Karpas-422 (cell line): ENCODE data around the gene MGAT2. TPM values are rescaled to one million over a fixed set of nuclear protein-coding genes. Genes with fewer than 3 reads are reported as not detected.

Experiments
- DNase-seq: peaks from one replicate; pipeline ENCODE4 v3.0.0-alpha.2; 2015
- H2AFZ ChIP-seq: fragments of 200-600 bp; sonication (generic); 2 replicates; pipeline ENCODE4 v1.6.1; 2014; ENCODE audit warnings: antibody characterized with exemption, low read length, mixed read lengths
- H3K27ac ChIP-seq: fragments of 200-600 bp; sonication (generic); 2 replicates; pipeline ENCODE4 v1.5.1; 2014; ENCODE audit warnings: mild to moderate bottlenecking, low read length, moderate library complexity
- H3K27me3 ChIP-seq: fragments of 200-600 bp; sonication (generic); 2 replicates; pipeline ENCODE4 v1.6.1; 2014; ENCODE audit warnings: low read length, mixed read lengths
- H3K36me3 ChIP-seq: fragments of 200-600 bp; sonication (generic); 2 replicates; pipeline ENCODE4 v1.6.1; 2014; ENCODE audit warnings: low read length, mixed read lengths; ENCODE audit not compliant: insufficient read depth
- H3K4me1 ChIP-seq: fragments of 200-600 bp; sonication (generic); 2 replicates; pipeline ENCODE4 v1.6.1; 2014; ENCODE audit warnings: mild to moderate bottlenecking, low read length, mixed read lengths
- H3K4me2 ChIP-seq: fragments of 200-600 bp; sonication (generic); 2 replicates; pipeline ENCODE4 v1.6.1; 2014; ENCODE audit warnings: low read length, low read depth, mild to moderate bottlenecking; ENCODE audit not compliant: poor library complexity, severe bottlenecking
- H3K4me3 ChIP-seq: fragments of 200-600 bp; sonication (generic); 2 replicates; pipeline ENCODE4 v1.5.1; 2014; ENCODE audit warnings: mild to moderate bottlenecking, antibody characterized with exemption, low read length, mixed read lengths
- H3K79me2 ChIP-seq: fragments of 200-600 bp; sonication (generic); 2 replicates; pipeline ENCODE4 v1.6.1; 2014; ENCODE audit warnings: mild to moderate bottlenecking, low read length, mixed read lengths
- H3K9ac ChIP-seq: fragments of 200-600 bp; sonication (generic); 2 replicates; pipeline ENCODE4 v1.6.0; 2014; ENCODE audit warnings: low read length
- H3K9me2 ChIP-seq: fragments of 200-600 bp; sonication (generic), shearing (Covaris generic); replicated peaks from 2 replicates; pipeline ENCODE4 v1.6.0; 2014; ENCODE audit warnings: mild to moderate bottlenecking, low read length, moderate library complexity; ENCODE audit not compliant: insufficient read depth
- H3K9me3 ChIP-seq: fragments of 300-700, 200-600 bp; sonication (generic); 2 replicates; pipeline ENCODE4 v1.6.1; 2014; ENCODE audit warnings: low read length, mixed read lengths
- H4K20me1 ChIP-seq: fragments of 200-600 bp; sonication (generic); 2 replicates; pipeline ENCODE4 v1.6.1; 2014; ENCODE audit warnings: mild to moderate bottlenecking, antibody characterized with exemption, low read length, low read depth; ENCODE audit not compliant: insufficient read depth
- total RNA-seq: library from RNA; depleted of rRNA; stranded (reverse); fragments of >200 nt; shearing (Covaris generic); gene quantifications from 2 replicates; pipeline ENCODE4 v1.2.3, GENCODE V29; 2014; ENCODE audit warnings: low replicate concordance

Gene MGAT2
- total RNA-seq, 1 experiment from 2014 or later, result 74.0 TPM

GRCh38 chr14:49634547-49635334 lies 14.1 kb downstream of the MGAT2 start, which contains the start of gene DNAAF2:
TSS of gene DNAAF2 (minus strand) at chr14:49635244. CDS start at chr14:49635149, 95 bp downstream.
- Histone ChIP-seq H3K4me2 (peak within 1 kb of the TSS; percentile 95), H2AFZ (peak within 1 kb of the TSS; percentile 47; the same call in 1 of the 2 replicates), H3K36me3 (peaks cover 44% of the 10 kb centered on the region), H3K9ac (peak within 1 kb of the TSS; percentile 97), H3K4me1 (peaks cover 38% of the 10 kb centered on the region), H3K9me3 (no peaks in the 10 kb centered on the region), H3K79me2 (peaks cover 96% of the 10 kb centered on the region), H4K20me1 (peaks cover 18% of the 10 kb centered on the region), H3K9me2 (no peaks in the 10 kb centered on the region), H3K27me3 (no peaks in the 10 kb centered on the region), H3K4me3 (peak within 1 kb of the TSS; percentile 88), H3K27ac (peak within 1 kb of the TSS; percentile 90)
- DNase-seq, result peak; percentile 88

- peak overlapping the region; percentile 95 for H3K4me2 ChIP-seq
- H3K4me1 ChIP-seq, result peaks cover 38% of the 10 kb centered on the region
- no peak overlapping the region for H3K9ac ChIP-seq
- H4K20me1 ChIP-seq, result peaks cover 24% of the 10 kb centered on the region
- H3K36me3 ChIP-seq, result peaks cover 39% of the 10 kb centered on the region
- no peaks in the 10 kb centered on the region for H3K9me2 ChIP-seq
- H3K27me3 ChIP-seq, result no peaks in the 10 kb centered on the region
- H3K4me3 ChIP-seq, result no peak overlapping the region; the same call in 1 of the 2 replicates
- no peak for DNase-seq
- no peak overlapping the region; the same call in 1 of the 2 replicates for H3K27ac ChIP-seq
- peaks cover 96% of the 10 kb centered on the region for H3K79me2 ChIP-seq
- H3K9me3 ChIP-seq, result no peaks in the 10 kb centered on the region
- no peak overlapping the region for H2AFZ ChIP-seq
Observed at GRCh38 chr14:49636866-49637265, 16.3 kb downstream of the MGAT2 start.

- peaks cover 32% of the 10 kb centered on the region for H3K4me1 ChIP-seq
- no peak overlapping the region for H2AFZ ChIP-seq
- no peak overlapping the region for H3K4me3 ChIP-seq
- peaks cover 96% of the 10 kb centered on the region for H3K79me2 ChIP-seq
- H3K27me3 ChIP-seq, result no peaks in the 10 kb centered on the region
- no peaks in the 10 kb centered on the region for H3K9me3 ChIP-seq
- H4K20me1 ChIP-seq, result peaks cover 24% of the 10 kb centered on the region
- H3K36me3 ChIP-seq, result peaks cover 35% of the 10 kb centered on the region
- no peak overlapping the region for H3K4me2 ChIP-seq
- DNase-seq, result no peak
- no peaks in the 10 kb centered on the region for H3K9me2 ChIP-seq
- H3K27ac ChIP-seq, result no peak overlapping the region
- H3K9ac ChIP-seq, result no peak overlapping the region
Observed at GRCh38 chr14:49637534-49638078, 17.0 kb downstream of the MGAT2 start.

GRCh38 chr14:49640540-49641417 lies 20.2 kb downstream of the MGAT2 start:
- no peaks in the 10 kb centered on the region for H3K9me3 ChIP-seq
- H3K9me2 ChIP-seq, result no peaks in the 10 kb centered on the region
- H3K27ac ChIP-seq, result no peak overlapping the region
- no peak overlapping the region for H2AFZ ChIP-seq
- H3K36me3 ChIP-seq, result peaks cover 43% of the 10 kb centered on the region
- no peak for DNase-seq
- H4K20me1 ChIP-seq, result peaks cover 19% of the 10 kb centered on the region
- H3K9ac ChIP-seq, result no peak overlapping the region
- H3K79me2 ChIP-seq, result peaks cover 77% of the 10 kb centered on the region
- H3K4me2 ChIP-seq, result no peak overlapping the region
- H3K27me3 ChIP-seq, result no peaks in the 10 kb centered on the region
- H3K4me1 ChIP-seq, result peaks cover 27% of the 10 kb centered on the region
- no peak overlapping the region for H3K4me3 ChIP-seq

- Histone ChIP-seq H3K9me2 (no peaks in the 10 kb centered on the region), H2AFZ (no peak overlapping the region), H3K4me2 (no peak overlapping the region), H3K9me3 (no peaks in the 10 kb centered on the region), H3K27ac (no peak overlapping the region), H3K4me3 (no peak overlapping the region), H3K27me3 (no peaks in the 10 kb centered on the region), H3K79me2 (peaks cover 70% of the 10 kb centered on the region), H3K4me1 (peaks cover 18% of the 10 kb centered on the region), H3K9ac (no peak overlapping the region), H3K36me3 (peaks cover 38% of the 10 kb centered on the region), H4K20me1 (peaks cover 12% of the 10 kb centered on the region)
- no peak for DNase-seq
Observed at GRCh38 chr14:49641697-49642129, 21.1 kb downstream of the MGAT2 start.

- peaks cover 36% of the 10 kb centered on the region; the same call in 1 of the 2 replicates for H3K36me3 ChIP-seq
- H3K4me2 ChIP-seq, result no peak overlapping the region
- H4K20me1 ChIP-seq, result 0 out of 2 replicates have a peak, but pooled peaks cover 9% of the 10 kb centered on the region
- no peak overlapping the region for H3K9ac ChIP-seq
- no peak overlapping the region for H3K27ac ChIP-seq
- peaks cover 14% of the 10 kb centered on the region; the same call in 1 of the 2 replicates for H3K4me1 ChIP-seq
- DNase-seq, result no peak
- peaks cover 69% of the 10 kb centered on the region for H3K79me2 ChIP-seq
- no peak overlapping the region for H2AFZ ChIP-seq
- H3K4me3 ChIP-seq, result no peak overlapping the region
- no peaks in the 10 kb centered on the region for H3K9me3 ChIP-seq
- no peaks in the 10 kb centered on the region for H3K9me2 ChIP-seq
- H3K27me3 ChIP-seq, result no peaks in the 10 kb centered on the region
Observed at GRCh38 chr14:49642163-49642562, 21.6 kb downstream of the MGAT2 start.

- Histone ChIP-seq H3K9ac (no peak overlapping the region), H3K4me3 (no peak overlapping the region), H3K9me2 (no peaks in the 10 kb centered on the region), H3K79me2 (peaks cover 17% of the 10 kb centered on the region), H3K27ac (no peak overlapping the region), H4K20me1 (no peaks in the 10 kb centered on the region), H3K4me1 (no peaks in the 10 kb centered on the region), H3K36me3 (peaks cover 33% of the 10 kb centered on the region; the same call in 1 of the 2 replicates), H2AFZ (no peak overlapping the region), H3K27me3 (no peaks in the 10 kb centered on the region), H3K9me3 (no peaks in the 10 kb centered on the region), H3K4me2 (no peak overlapping the region)
- DNase-seq, result no peak
Observed at GRCh38 chr14:49653508-49653907, 32.9 kb downstream of the MGAT2 start.
